ENCODE data around the gene RUNX2.

GRCh38 chr6:45434381-45434700 lies 106.2 kb downstream of the RUNX2 start:
- TF ChIP-seq POLR2AphosphoS5 (IDR thresholded peaks at IDR 0.05; ENCODE audit: low read depth, low read length) (no peak), POLR2A (IDR thresholded peaks at IDR 0.05; ENCODE audit: low read depth, low read length) (no peak)
